ENCODE measurements around the gene RPP14. TPM values are rescaled to one million over a fixed set of nuclear protein-coding genes. Genes with fewer than 3 reads are reported as not detected.

Gene RPP14
- total RNA-seq, 2 experiments from 2014 or later = 12.8 to 20.3 TPM

- Histone ChIP-seq H3K36me3 (ENCODE audit: insufficient read depth, low read length) (peaks cover 70% of the 10 kb centered on the region), H3K9me2 (ENCODE audit: insufficient read depth, low read length) (no peaks in the 10 kb centered on the region), H3K9me3 (ENCODE audit: low read length) (no peaks in the 10 kb centered on the region), H3K4me3 (ENCODE audit: low read depth, low read length, poor library complexity, severe bottlenecking) (no peak overlapping the region), H3K4me2 (ENCODE audit: low read length) (peak overlapping the region; percentile 44), H2AFZ (ENCODE audit: low read length) (no peak overlapping the region), H3K27ac (ENCODE audit: low read depth, low read length, poor library complexity, severe bottlenecking) (peak overlapping the region; percentile 51), H3K4me1 (ENCODE audit: insufficient read depth, low read length, poor library complexity, severe bottlenecking) (peaks cover 98% of the 10 kb centered on the region), H3K79me2 (ENCODE audit: insufficient read depth, low read depth, low read length) (peaks cover 86% of the 10 kb centered on the region), H4K20me1 (ENCODE audit: insufficient read depth, low read length) (no peaks in the 10 kb centered on the region)
- intact Hi-C loops (cut with micrococcal nuclease; ENCODE audit: unreplicated experiment) = no loop called here
- BruUV-seq (replicated peaks) = no TSS peak
- DNase-seq (ENCODE audit: low spot score) = no peak
- ChIA-PET POLR2A (interaction anchor here (13.7 to 19.4 kb wide), 2 partner anchors 6 kb away, joined by 711 read pairs; partner anchors contain the start of gene PXK), CTCF (ENCODE audit: unreplicated experiment) (interaction anchor here (0.6 kb wide), 1 partner anchor 12 kb away, joined by 3 read pairs; the partner anchor contains the start of gene PXK)
- no peak for TF ChIP-seq EZH2phosphoT487 (IDR thresholded peaks at IDR 0.05; ENCODE audit: borderline replicate concordance, low read depth, low read length)
- TF ChIP-seq CTCF (conservative IDR thresholded peaks at IDR 0.05; ENCODE audit: low read length) = no peak
These were observed 39.4 kb downstream of the RPP14 start for GRCh38 chr3:58345457-58345856.

- H3K36me3 ChIP-seq (ENCODE audit: insufficient read depth, low read length) = peaks cover 65% of the 10 kb centered on the region
- no peak overlapping the region for H2AFZ ChIP-seq (ENCODE audit: low read length)
- DNase-seq (ENCODE audit: low spot score) = no peak
- no peak overlapping the region for H3K4me3 ChIP-seq (ENCODE audit: low read depth, low read length, poor library complexity, severe bottlenecking)
- H3K9me2 ChIP-seq (ENCODE audit: insufficient read depth, low read length) = no peaks in the 10 kb centered on the region
- TF ChIP-seq CTCF (conservative IDR thresholded peaks at IDR 0.05; ENCODE audit: low read length) (no peak), EZH2phosphoT487 (IDR thresholded peaks at IDR 0.05; ENCODE audit: borderline replicate concordance, low read depth, low read length) (no peak)
- H3K79me2 ChIP-seq (ENCODE audit: insufficient read depth, low read depth, low read length) = peaks cover 85% of the 10 kb centered on the region
- H4K20me1 ChIP-seq (ENCODE audit: insufficient read depth, low read length) = no peaks in the 10 kb centered on the region
- H3K27ac ChIP-seq (ENCODE audit: low read depth, low read length, poor library complexity, severe bottlenecking) = peak overlapping the region; percentile 51
- H3K4me2 ChIP-seq (ENCODE audit: low read length) = peak overlapping the region; percentile 44
- BruUV-seq (replicated peaks) = no TSS peak
- ChIA-PET CTCF (ENCODE audit: unreplicated experiment) (no interaction called here), POLR2A (interaction anchor here (0.6 to 19.4 kb wide), 3 partner anchors 5 to 14 kb away, joined by 4 to 711 read pairs (median 711); partner anchors contain the start of gene PXK)
- H3K9me3 ChIP-seq (ENCODE audit: low read length) = no peaks in the 10 kb centered on the region
- peaks cover 98% of the 10 kb centered on the region for H3K4me1 ChIP-seq (ENCODE audit: insufficient read depth, low read length, poor library complexity, severe bottlenecking)
- intact Hi-C loops (cut with micrococcal nuclease; ENCODE audit: unreplicated experiment) = no loop called here
These were observed 40.3 kb downstream of the RPP14 start for GRCh38 chr3:58346368-58346767.

- Histone ChIP-seq H3K4me3 (ENCODE audit: low read depth, low read length, poor library complexity, severe bottlenecking) (peak overlapping the region; percentile 2), H3K4me1 (ENCODE audit: insufficient read depth, low read length, poor library complexity, severe bottlenecking) (peaks cover 98% of the 10 kb centered on the region), H4K20me1 (ENCODE audit: insufficient read depth, low read length) (no peaks in the 10 kb centered on the region), H2AFZ (ENCODE audit: low read length) (no peak overlapping the region), H3K9me2 (ENCODE audit: insufficient read depth, low read length) (no peaks in the 10 kb centered on the region), H3K36me3 (ENCODE audit: insufficient read depth, low read length) (peaks cover 64% of the 10 kb centered on the region), H3K27ac (ENCODE audit: low read depth, low read length, poor library complexity, severe bottlenecking) (peak overlapping the region; percentile 99), H3K9me3 (ENCODE audit: low read length) (no peaks in the 10 kb centered on the region), H3K79me2 (ENCODE audit: insufficient read depth, low read depth, low read length) (peaks cover 85% of the 10 kb centered on the region), H3K4me2 (ENCODE audit: low read length) (peak overlapping the region; percentile 85)
- no peak for DNase-seq (ENCODE audit: low spot score)
- BruUV-seq (replicated peaks) = no TSS peak
- TF ChIP-seq CTCF (conservative IDR thresholded peaks at IDR 0.05; ENCODE audit: low read length) (no peak), EZH2phosphoT487 (IDR thresholded peaks at IDR 0.05; ENCODE audit: borderline replicate concordance, low read depth, low read length) (no peak)
- intact Hi-C loops (cut with micrococcal nuclease; ENCODE audit: unreplicated experiment) = loop anchor here (1.0 kb wide), 1 partner anchor 8 kb away; no protein-coding TSS in a partner anchor
- ChIA-PET POLR2A (interaction anchor here (1.1 to 19.4 kb wide), 3 partner anchors 3 to 17 kb away, joined by 3 to 711 read pairs (median 711); partner anchors contain the start of gene PXK), CTCF (ENCODE audit: unreplicated experiment) (interaction anchor here (1.0 to 1.2 kb wide), 2 partner anchors 9 to 81 kb away, joined by 3 to 7 read pairs; no protein-coding TSS in a partner anchor)
These were observed 41.9 kb downstream of the RPP14 start for GRCh38 chr3:58347984-58348383.

Measured in OCI-LY7 (cell line).